Panc1 (cell line): ENCODE results near the gene UBE2G1. TPM values are rescaled to one million over a fixed set of nuclear protein-coding genes. Genes with fewer than 3 reads are reported as not detected.

ENCODE experiments used
- ATAC-seq: fragments of 200-7000 bp; cut with Tn5 transposase; 2 replicates; pipeline ENCODE4 v1.9.1; 2020; ENCODE audit warnings: mild to moderate bottlenecking, moderate library complexity
- BruUV-seq: library from RNA; stranded (reverse); fragments of 400-500 nt; replicated peaks from 2 replicates; lab custom pipeline; 2021; lab: Mats Ljungman, UMichigan
- CTCF ChIA-PET: fragments of 300-600 bp; sonication (Branson Sonifier 250); formaldehyde crosslinking; loops from one replicate; lab custom pipeline; 2022; ENCODE audit warnings: antibody characterized with exemption; lab: Charles Lee
- POLR2A ChIA-PET: fragments of 300-600 bp; sonication (Branson Sonifier 250); formaldehyde crosslinking; loops from one replicate; lab custom pipeline; 2022; ENCODE audit warnings: antibody characterized with exemption; lab: Charles Lee
- DNase-seq: peaks from one replicate; pipeline ENCODE4 v3.0.0-alpha.2; 2010; ENCODE audit warnings: low read depth, low spot score
- H3K27ac ChIP-seq: 2 replicates; pipeline ENCODE4 v1.5.1; 2011; ENCODE audit warnings: mild to moderate bottlenecking, low read length, inconsistent platforms
- H3K27me3 ChIP-seq: fragments of 200-500 bp; sonication (Bioruptor generic); 2 replicates; pipeline ENCODE4 v1.6.0; 2014; ENCODE audit warnings: low read length, inconsistent platforms; ENCODE audit not compliant: control insufficient read depth, insufficient read depth
- H3K36me3 ChIP-seq: fragments of 200-500 bp; sonication (Bioruptor generic); 2 replicates; pipeline ENCODE4 v1.5.1; 2014; ENCODE audit warnings: inconsistent platforms, mild to moderate bottlenecking, low read length, moderate library complexity; ENCODE audit not compliant: control insufficient read depth, insufficient read depth
- H3K4me1 ChIP-seq: 2 replicates; pipeline ENCODE4 v1.5.1; 2011; ENCODE audit warnings: inconsistent platforms, mild to moderate bottlenecking, low read length, moderate library complexity; ENCODE audit not compliant: control insufficient read depth, insufficient read depth
- H3K4me3 ChIP-seq, 2 experiments: 2 replicates each; pipeline ENCODE4 v1.5.1; 2011 to 2012; ENCODE audit warnings: low read depth in 2 of 2, low read length in 2 of 2, mild to moderate bottlenecking in 2 of 2, inconsistent platforms in 1 of 2, moderate library complexity in 1 of 2
- H3K9me3 ChIP-seq: fragments of 200-500 bp; sonication (Bioruptor generic); 2 replicates; pipeline ENCODE4 v1.5.1; 2014; ENCODE audit warnings: low read depth, mild to moderate bottlenecking, inconsistent platforms, low read length, moderate library complexity; ENCODE audit not compliant: control insufficient read depth, insufficient read depth
- POLR2AphosphoS5 ChIP-seq: IDR thresholded peaks from 2 replicates; pipeline ENCODE4 v1.6.1; 2012; ENCODE audit warnings: mild to moderate bottlenecking, low read depth, low read length, moderate library complexity
- SIN3A ChIP-seq: IDR thresholded peaks from 2 replicates; pipeline ENCODE4 v1.6.1; 2012; ENCODE audit warnings: low read depth, mild to moderate bottlenecking, low read length, moderate library complexity, borderline replicate concordance; ENCODE audit not compliant: insufficient read depth
- TCF7L2 ChIP-seq: IDR thresholded peaks from 2 replicates; pipeline ENCODE4 v1.6.1; 2011; ENCODE audit warnings: mild to moderate bottlenecking, low read depth, low read length, inconsistent platforms
- in situ Hi-C: cut with HindIII; loops from 2 replicates; pipeline ENCODE4 v1.10.0; 2016; ENCODE audit warnings: low sequenced_read_pairs, low pct_unique_long_range_greater_than_20kb
- intact Hi-C: fragments of 100-400 bp; cut with micrococcal nuclease; formaldehyde crosslinking; loops from one replicate; pipeline ENCODE4 v1.10.0; 2022; ENCODE audit not compliant: unreplicated experiment
- total RNA-seq: library from RNA; stranded (reverse); gene quantifications from one replicate; pipeline ENCODE4 v1.2.1, GENCODE V29; 2021; ENCODE audit not compliant: unreplicated experiment
- TF ChIP-seq, protein P1 (sequence below): fragments of 450-650 bp; IDR thresholded peaks from 2 replicates; pipeline ENCODE4 v1.5.1; 2017; ENCODE audit warnings: mild to moderate bottlenecking
- TF ChIP-seq, protein P2 (sequence below), 2 experiments: IDR thresholded peaks; 2 replicates each; pipeline ENCODE4 v1.6.1; 2011 to 2012; ENCODE audit warnings: low read depth in 2 of 2, control low read depth in 1 of 2, low read length in 1 of 2, mild to moderate bottlenecking in 1 of 2, moderate library complexity in 1 of 2; ENCODE audit not compliant: insufficient read depth in 1 of 2

Gene UBE2G1
- total RNA-seq, 1 experiment from 2014 or later = 119 TPM

DNA sequence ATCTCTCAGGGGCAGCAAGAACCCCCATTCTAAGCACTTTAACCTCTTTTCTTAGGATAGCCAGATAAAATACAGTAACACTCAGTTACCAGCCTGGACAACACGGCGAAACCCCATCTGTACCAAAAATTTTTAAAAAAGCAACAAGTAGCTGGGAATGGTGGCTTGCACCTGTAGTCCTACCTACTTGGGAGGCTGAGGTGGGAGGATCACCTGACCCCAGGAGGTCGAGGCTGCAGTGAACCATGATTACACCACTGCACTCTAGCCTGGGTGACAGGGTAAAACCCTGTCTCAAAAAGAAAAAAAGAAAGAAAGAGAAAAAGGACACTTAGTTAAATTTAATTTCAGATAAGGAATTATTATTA is 28.6 kb upstream of the UBE2G1 start:
- H3K27ac ChIP-seq = no peak overlapping the region
- TF ChIP-seq, protein P1, sequence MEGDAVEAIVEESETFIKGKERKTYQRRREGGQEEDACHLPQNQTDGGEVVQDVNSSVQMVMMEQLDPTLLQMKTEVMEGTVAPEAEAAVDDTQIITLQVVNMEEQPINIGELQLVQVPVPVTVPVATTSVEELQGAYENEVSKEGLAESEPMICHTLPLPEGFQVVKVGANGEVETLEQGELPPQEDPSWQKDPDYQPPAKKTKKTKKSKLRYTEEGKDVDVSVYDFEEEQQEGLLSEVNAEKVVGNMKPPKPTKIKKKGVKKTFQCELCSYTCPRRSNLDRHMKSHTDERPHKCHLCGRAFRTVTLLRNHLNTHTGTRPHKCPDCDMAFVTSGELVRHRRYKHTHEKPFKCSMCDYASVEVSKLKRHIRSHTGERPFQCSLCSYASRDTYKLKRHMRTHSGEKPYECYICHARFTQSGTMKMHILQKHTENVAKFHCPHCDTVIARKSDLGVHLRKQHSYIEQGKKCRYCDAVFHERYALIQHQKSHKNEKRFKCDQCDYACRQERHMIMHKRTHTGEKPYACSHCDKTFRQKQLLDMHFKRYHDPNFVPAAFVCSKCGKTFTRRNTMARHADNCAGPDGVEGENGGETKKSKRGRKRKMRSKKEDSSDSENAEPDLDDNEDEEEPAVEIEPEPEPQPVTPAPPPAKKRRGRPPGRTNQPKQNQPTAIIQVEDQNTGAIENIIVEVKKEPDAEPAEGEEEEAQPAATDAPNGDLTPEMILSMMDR = no peak
- TF ChIP-seq POLR2AphosphoS5 = no peak
- no peak for TF ChIP-seq SIN3A
- TF ChIP-seq TCF7L2 = no peak
- TF ChIP-seq, protein P2, sequence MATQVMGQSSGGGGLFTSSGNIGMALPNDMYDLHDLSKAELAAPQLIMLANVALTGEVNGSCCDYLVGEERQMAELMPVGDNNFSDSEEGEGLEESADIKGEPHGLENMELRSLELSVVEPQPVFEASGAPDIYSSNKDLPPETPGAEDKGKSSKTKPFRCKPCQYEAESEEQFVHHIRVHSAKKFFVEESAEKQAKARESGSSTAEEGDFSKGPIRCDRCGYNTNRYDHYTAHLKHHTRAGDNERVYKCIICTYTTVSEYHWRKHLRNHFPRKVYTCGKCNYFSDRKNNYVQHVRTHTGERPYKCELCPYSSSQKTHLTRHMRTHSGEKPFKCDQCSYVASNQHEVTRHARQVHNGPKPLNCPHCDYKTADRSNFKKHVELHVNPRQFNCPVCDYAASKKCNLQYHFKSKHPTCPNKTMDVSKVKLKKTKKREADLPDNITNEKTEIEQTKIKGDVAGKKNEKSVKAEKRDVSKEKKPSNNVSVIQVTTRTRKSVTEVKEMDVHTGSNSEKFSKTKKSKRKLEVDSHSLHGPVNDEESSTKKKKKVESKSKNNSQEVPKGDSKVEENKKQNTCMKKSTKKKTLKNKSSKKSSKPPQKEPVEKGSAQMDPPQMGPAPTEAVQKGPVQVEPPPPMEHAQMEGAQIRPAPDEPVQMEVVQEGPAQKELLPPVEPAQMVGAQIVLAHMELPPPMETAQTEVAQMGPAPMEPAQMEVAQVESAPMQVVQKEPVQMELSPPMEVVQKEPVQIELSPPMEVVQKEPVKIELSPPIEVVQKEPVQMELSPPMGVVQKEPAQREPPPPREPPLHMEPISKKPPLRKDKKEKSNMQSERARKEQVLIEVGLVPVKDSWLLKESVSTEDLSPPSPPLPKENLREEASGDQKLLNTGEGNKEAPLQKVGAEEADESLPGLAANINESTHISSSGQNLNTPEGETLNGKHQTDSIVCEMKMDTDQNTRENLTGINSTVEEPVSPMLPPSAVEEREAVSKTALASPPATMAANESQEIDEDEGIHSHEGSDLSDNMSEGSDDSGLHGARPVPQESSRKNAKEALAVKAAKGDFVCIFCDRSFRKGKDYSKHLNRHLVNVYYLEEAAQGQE (IDR thresholded peaks at IDR 0.05; ENCODE audit: insufficient read depth in 1 of 2, low read depth in 2 of 2, low read length in 1 of 2) = no peak
- ATAC-seq (no peak), DNase-seq (no peak)
- POLR2A ChIA-PET = no interaction called here
- no peak overlapping the region for H3K4me3 ChIP-seq
- intact Hi-C loops = no loop called here
- in situ Hi-C loops = no loop called here
- no peaks in the 10 kb centered on the region for H3K9me3 ChIP-seq
- no peaks in the 10 kb centered on the region for H3K4me1 ChIP-seq
- H3K27me3 ChIP-seq = no peaks in the 10 kb centered on the region
- CTCF ChIA-PET = no interaction called here
- H3K36me3 ChIP-seq = no peaks in the 10 kb centered on the region
- no TSS peak for BruUV-seq

DNA sequence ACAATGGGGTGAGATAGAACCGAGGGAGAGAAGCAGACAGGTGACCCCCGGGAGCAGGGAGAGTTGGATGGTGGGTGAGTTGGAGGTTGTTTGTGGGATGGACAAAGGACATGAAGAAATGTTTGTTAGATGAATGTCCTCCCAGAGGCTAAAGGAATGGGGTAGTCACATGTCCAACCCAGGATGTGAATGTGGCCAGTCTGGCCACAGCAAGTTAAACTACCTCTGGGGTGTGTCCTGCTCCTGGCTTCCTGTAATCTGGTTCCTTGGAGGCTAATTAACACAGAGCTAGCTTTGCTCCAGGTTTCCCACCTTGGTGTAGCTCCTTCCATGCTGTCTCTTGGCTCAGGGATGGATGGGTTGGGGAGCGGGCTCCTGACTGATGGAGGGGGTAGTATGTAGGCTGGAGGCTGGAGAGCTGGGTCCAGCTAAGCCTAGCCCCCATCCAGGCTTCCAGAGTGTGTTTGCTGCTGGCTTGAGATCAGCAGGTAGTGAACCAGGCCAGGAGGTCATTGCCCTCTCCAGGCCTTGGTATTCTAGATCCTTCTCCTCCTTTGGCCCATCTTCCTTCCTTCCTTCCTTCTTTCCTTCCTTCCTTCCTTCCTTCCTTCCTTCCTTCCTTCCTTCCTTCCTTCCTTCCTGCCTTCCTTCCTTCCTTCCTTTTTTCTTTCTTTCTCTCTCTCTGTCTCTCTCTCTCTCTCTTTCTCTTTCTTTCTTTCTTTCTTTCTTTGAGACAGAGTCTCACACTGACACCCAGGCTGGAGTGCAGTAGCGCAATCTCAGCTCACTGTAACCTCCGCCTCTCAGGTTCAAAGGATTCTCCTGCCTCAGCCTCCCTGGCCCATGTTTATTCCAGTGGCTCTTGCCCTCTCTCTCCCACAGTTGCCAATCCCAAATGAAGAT is 28.0 kb upstream of the UBE2G1 start:
- no peaks in the 10 kb centered on the region for H3K9me3 ChIP-seq
- DNase-seq (no peak), ATAC-seq (peak; percentile 48; the same call in 1 of the 2 replicates)
- H3K27ac ChIP-seq = no peak overlapping the region
- BruUV-seq = no TSS peak
- in situ Hi-C loops = no loop called here
- no peaks in the 10 kb centered on the region for H3K27me3 ChIP-seq
- ChIA-PET CTCF (interaction anchor here (0.5 kb wide), 1 partner anchor 1985 kb away, joined by 4 read pairs; no protein-coding TSS in a partner anchor), POLR2A (no interaction called here)
- H3K36me3 ChIP-seq = no peaks in the 10 kb centered on the region
- H3K4me3 ChIP-seq = no peak overlapping the region
- TF ChIP-seq SIN3A (no peak), POLR2AphosphoS5 (no peak), TCF7L2 (no peak)
- TF ChIP-seq, protein P2 (IDR thresholded peaks at IDR 0.05; ENCODE audit: insufficient read depth in 1 of 2, low read depth in 2 of 2, low read length in 1 of 2) = no peak
- TF ChIP-seq, protein P1 = no peak
- intact Hi-C loops = no loop called here
- H3K4me1 ChIP-seq = no peaks in the 10 kb centered on the region
